Measurements from ENCODE around the gene ENTPD1.

The ENTPD1 gene

GRCh38 chr10:95833042-95833610, 77.2 kb downstream of the ENTPD1 start:
- CTCF ChIA-PET, result interaction anchor here (1.1 to 16.0 kb wide), 12 partner anchors 10 to 138 kb away, joined by 3 to 305 read pairs (median 6); partner anchors contain the start of gene TCTN3
- POLR2A ChIA-PET, result interaction anchor here (1.1 to 3.0 kb wide), 4 partner anchors 8 to 75 kb away, joined by 3 to 19 read pairs (median 4); no protein-coding TSS in a partner anchor
- TF ChIP-seq, protein P1, sequence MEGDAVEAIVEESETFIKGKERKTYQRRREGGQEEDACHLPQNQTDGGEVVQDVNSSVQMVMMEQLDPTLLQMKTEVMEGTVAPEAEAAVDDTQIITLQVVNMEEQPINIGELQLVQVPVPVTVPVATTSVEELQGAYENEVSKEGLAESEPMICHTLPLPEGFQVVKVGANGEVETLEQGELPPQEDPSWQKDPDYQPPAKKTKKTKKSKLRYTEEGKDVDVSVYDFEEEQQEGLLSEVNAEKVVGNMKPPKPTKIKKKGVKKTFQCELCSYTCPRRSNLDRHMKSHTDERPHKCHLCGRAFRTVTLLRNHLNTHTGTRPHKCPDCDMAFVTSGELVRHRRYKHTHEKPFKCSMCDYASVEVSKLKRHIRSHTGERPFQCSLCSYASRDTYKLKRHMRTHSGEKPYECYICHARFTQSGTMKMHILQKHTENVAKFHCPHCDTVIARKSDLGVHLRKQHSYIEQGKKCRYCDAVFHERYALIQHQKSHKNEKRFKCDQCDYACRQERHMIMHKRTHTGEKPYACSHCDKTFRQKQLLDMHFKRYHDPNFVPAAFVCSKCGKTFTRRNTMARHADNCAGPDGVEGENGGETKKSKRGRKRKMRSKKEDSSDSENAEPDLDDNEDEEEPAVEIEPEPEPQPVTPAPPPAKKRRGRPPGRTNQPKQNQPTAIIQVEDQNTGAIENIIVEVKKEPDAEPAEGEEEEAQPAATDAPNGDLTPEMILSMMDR (IDR thresholded peaks at IDR 0.05; ENCODE audit: control extremely low read depth, extremely low read depth, low read depth, missing control alignments), result no peak
- no peak for DNase-seq (ENCODE audit: extremely low spot score)

DNA sequence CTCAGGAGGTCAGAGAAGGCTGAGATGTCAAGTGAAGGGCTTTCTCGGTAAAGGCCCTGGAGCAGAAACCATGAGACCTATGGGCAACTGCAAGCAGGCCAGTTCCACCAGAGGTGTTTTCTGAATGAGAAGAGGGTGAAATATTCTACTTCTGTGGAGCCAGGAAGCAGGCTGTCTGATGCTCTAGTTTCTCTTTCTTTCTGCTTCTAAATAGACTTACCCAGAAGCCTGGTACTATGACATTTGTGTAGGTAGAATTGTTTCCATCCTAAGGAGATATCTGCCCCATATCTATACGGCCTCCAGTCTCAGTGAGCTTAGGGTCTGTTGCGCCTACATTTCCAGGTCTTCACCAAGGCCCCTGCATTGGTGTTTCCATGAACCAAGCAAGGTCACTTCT, 78.4 kb downstream of the ENTPD1 start:
- ChIA-PET POLR2A (interaction anchor here (1.3 kb wide), 1 partner anchor 141 kb away, joined by 4 read pairs; the partner anchor contains the start of gene TCTN3), CTCF (interaction anchor here (0.8 to 16.0 kb wide), 9 partner anchors 8 to 140 kb away, joined by 3 to 305 read pairs (median 6); partner anchors contain the start of gene TCTN3)
- DNase-seq (ENCODE audit: extremely low spot score), result no peak
- TF ChIP-seq, protein P1 (IDR thresholded peaks at IDR 0.05; ENCODE audit: control extremely low read depth, extremely low read depth, low read depth, missing control alignments), result no peak

GRCh38 chr10:95835149-95835860, 79.3 kb downstream of the ENTPD1 start:
- CTCF ChIA-PET, result interaction anchor here (1.1 to 16.0 kb wide), 8 partner anchors 8 to 140 kb away, joined by 3 to 305 read pairs (median 8); partner anchors contain the start of genes ENTPD1 and TCTN3
- TF ChIP-seq, protein P1 (IDR thresholded peaks at IDR 0.05; ENCODE audit: control extremely low read depth, extremely low read depth, low read depth, missing control alignments), result no peak
- POLR2A ChIA-PET, result interaction anchor here (1.3 kb wide), 1 partner anchor 141 kb away, joined by 4 read pairs; the partner anchor contains the start of gene TCTN3
- DNase-seq (ENCODE audit: extremely low spot score), result no peak

DNA sequence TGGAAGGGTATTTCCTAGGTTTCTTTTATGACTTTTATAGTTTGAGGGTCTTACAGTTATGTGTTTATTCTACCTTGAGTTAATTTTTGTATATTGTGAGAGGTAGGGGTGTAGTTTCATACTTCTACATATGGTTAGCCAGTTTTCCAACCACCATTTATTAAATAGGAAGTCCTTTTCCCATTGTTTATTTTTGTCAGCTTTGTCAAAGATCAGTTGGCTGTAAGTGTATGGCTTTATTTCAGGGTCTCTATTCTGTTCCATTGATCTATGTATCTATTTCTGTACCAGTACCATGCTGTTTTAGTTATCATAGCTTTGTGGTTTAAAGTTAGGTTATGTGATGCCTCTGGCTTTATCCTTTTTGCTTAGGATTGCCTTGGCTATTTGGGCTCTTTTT, 79.9 kb downstream of the ENTPD1 start:
- ChIA-PET CTCF (interaction anchor here (0.9 to 16.0 kb wide), 7 partner anchors 9 to 141 kb away, joined by 3 to 305 read pairs (median 5); partner anchors contain the start of genes ENTPD1 and TCTN3), POLR2A (interaction anchor here (1.2 to 1.5 kb wide), 2 partner anchors 16 to 45 kb away, joined by 3 read pairs; no protein-coding TSS in a partner anchor)
- DNase-seq (ENCODE audit: extremely low spot score), result no peak
- TF ChIP-seq, protein P1 (IDR thresholded peaks at IDR 0.05; ENCODE audit: control extremely low read depth, extremely low read depth, low read depth, missing control alignments), result no peak

DNA sequence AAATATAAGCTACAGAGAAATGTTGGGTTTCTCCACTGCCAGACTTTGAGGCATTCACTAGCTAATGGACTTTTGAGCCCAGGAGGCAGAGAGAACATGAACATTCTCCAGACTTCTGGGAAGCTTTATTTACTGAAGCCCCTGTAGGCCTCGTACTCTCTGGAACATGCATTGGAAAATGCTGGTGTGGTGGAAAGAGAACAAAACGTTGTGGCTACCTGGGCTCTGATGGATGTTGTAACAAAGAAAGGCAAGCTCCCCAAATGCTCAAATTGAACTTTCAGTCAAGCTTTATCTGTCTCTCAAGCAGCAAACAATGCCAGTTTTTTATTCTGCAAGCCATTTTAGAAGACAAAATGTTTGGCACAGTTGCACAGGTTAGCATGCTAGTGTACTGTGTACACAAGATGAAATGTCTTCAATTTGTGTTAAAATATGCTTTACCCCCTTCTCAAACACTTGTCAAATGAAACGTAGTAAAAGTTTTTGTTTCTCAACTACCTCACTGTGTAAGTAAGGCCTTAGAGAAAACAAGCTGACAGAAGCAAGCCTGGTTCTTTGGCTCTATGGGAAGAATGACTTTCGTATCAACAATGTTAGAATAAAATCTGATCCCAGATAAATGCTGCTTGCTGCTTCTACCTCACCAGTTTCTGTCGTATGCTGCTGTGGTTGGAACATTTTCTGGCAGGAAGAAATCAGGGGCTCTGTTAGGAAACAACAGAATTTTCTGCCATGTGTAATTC, 80.8 kb downstream of the ENTPD1 start:
- POLR2A ChIA-PET, result interaction anchor here (1.0 to 1.5 kb wide), 5 partner anchors 17 to 79 kb away, joined by 3 to 4 read pairs (median 3); no protein-coding TSS in a partner anchor
- CTCF ChIA-PET, result interaction anchor here (0.8 to 16.0 kb wide), 12 partner anchors 8 to 142 kb away, joined by 3 to 305 read pairs (median 4); partner anchors contain the start of genes ENTPD1 and TCTN3
- DNase-seq (ENCODE audit: extremely low spot score), result no peak
- TF ChIP-seq, protein P1 (IDR thresholded peaks at IDR 0.05; ENCODE audit: control extremely low read depth, extremely low read depth, low read depth, missing control alignments), result no peak

All from GM10248 (cell line).